Upper lobe of right lung (tissue), 1 donor: ENCODE measurements around the gene SPAG16. TPM values are rescaled to one million over a fixed set of nuclear protein-coding genes. Genes with fewer than 3 reads are reported as not detected.

Experiments used
- ATAC-seq: fragments of 200-7000 bp; cut with Tn5 transposase; one replicate; pipeline ENCODE4 v1.9.1; 2020; ENCODE audit warnings: mild to moderate bottlenecking, moderate library complexity
- DNase-seq: peaks from one replicate; pipeline ENCODE4 v3.0.0-alpha.2; 2020
- H3K27ac ChIP-seq: fragments of 200-600 bp; one replicate; pipeline ENCODE4 v1.8.0; 2022
- H3K27me3 ChIP-seq: fragments of 200-600 bp; one replicate; pipeline ENCODE4 v1.8.0; 2022; ENCODE audit warnings: mild to moderate bottlenecking
- H3K36me3 ChIP-seq: fragments of 200-600 bp; one replicate; pipeline ENCODE4 v1.8.0; 2022
- H3K4me1 ChIP-seq: fragments of 200-600 bp; one replicate; pipeline ENCODE4 v1.8.0; 2022
- H3K4me3 ChIP-seq: fragments of 200-600 bp; one replicate; pipeline ENCODE4 v1.8.0; 2022; ENCODE audit warnings: mild to moderate bottlenecking
- H3K9me3 ChIP-seq: fragments of 200-600 bp; one replicate; pipeline ENCODE4 v1.8.0; 2022
- intact Hi-C: fragments of 100-400 bp; cut with DNase I; formaldehyde crosslinking; loops from one replicate; pipeline ENCODE4 v1.11.0; 2022
- total RNA-seq: library from RNA; stranded (reverse); fragmentation: NEBNext Ultra II Directional; extraction: Animal tissue kit (Norgen Biotek cat#: 25700); gene quantifications from one replicate; pipeline ENCODE4 v1.2.1, GENCODE V29; 2021
- TF ChIP-seq, protein P1 (sequence below): fragments of 200-600 bp; IDR thresholded peaks from one replicate; pipeline ENCODE4 v1.8.0; 2022; ENCODE audit warnings: antibody characterized with exemption
- donor health status: DM: no; HTN: yes; CAD: no; lungs with severe emphysema.

Gene SPAG16
- total RNA-seq, 1 donor from 2014 or later: 11.6 TPM

DNA sequence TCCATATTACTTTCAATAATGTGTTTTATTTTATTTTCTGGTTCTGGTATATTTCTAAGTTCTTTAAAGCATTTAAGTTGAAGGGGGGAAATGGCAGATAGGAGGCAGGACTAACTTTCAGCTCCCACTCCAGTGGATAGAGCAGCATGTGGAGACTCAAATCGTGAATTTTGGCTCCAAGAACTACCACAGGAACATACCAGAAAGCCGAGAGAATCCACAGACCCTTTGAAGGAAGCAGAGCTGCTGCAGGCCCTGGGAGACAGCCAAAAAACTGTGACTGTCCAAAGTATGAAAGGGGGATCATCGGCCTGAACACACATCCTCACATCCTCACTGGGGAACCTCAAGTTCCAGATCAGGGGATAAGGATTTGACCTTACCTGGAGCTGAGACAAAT is 919.0 kb downstream of the SPAG16 start:
- Histone ChIP-seq H3K9me3 (no peaks in the 10 kb centered on the region), H3K36me3 (no peaks in the 10 kb centered on the region), H3K4me1 (no peaks in the 10 kb centered on the region), H3K4me3 (no peak overlapping the region), H3K27me3 (no peaks in the 10 kb centered on the region), H3K27ac (no peak overlapping the region)
- DNase-seq (no peak), ATAC-seq (no peak)
- TF ChIP-seq, protein P1, sequence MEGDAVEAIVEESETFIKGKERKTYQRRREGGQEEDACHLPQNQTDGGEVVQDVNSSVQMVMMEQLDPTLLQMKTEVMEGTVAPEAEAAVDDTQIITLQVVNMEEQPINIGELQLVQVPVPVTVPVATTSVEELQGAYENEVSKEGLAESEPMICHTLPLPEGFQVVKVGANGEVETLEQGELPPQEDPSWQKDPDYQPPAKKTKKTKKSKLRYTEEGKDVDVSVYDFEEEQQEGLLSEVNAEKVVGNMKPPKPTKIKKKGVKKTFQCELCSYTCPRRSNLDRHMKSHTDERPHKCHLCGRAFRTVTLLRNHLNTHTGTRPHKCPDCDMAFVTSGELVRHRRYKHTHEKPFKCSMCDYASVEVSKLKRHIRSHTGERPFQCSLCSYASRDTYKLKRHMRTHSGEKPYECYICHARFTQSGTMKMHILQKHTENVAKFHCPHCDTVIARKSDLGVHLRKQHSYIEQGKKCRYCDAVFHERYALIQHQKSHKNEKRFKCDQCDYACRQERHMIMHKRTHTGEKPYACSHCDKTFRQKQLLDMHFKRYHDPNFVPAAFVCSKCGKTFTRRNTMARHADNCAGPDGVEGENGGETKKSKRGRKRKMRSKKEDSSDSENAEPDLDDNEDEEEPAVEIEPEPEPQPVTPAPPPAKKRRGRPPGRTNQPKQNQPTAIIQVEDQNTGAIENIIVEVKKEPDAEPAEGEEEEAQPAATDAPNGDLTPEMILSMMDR: no peak
- intact Hi-C loops: no loop called here

DNA sequence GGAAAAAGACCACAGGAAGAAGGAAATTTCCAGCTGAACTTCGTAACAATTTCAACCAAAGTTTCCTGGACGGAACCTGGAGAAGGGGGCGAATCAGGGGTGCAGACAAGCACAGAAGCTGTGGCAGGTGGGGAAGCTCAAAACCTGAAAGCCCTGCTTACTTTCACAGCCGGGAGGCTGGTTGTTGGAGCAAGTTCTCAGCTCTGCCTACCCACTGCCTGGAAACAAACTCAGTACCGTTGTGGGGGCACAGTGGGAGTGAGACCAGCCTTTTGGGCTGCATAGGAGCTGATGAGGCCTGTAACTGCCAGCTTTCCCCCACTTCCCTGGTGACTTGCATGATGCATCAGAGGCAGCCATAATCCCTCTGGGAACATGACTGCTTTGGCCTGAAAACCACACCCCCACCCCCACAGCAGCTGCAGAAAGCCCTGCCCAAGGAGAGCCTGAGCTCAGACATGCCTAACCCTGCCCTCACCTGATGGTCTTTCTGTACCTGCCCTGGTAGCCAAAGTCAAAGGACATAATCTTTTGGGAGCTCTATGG is 919.6 kb downstream of the SPAG16 start:
- Histone ChIP-seq H3K9me3 (no peaks in the 10 kb centered on the region), H3K4me3 (no peak overlapping the region), H3K4me1 (no peaks in the 10 kb centered on the region), H3K27ac (no peak overlapping the region), H3K27me3 (no peaks in the 10 kb centered on the region), H3K36me3 (no peaks in the 10 kb centered on the region)
- DNase-seq: no peak
- no peak for ATAC-seq
- TF ChIP-seq, protein P1: no peak
- intact Hi-C loops: no loop called here

DNA sequence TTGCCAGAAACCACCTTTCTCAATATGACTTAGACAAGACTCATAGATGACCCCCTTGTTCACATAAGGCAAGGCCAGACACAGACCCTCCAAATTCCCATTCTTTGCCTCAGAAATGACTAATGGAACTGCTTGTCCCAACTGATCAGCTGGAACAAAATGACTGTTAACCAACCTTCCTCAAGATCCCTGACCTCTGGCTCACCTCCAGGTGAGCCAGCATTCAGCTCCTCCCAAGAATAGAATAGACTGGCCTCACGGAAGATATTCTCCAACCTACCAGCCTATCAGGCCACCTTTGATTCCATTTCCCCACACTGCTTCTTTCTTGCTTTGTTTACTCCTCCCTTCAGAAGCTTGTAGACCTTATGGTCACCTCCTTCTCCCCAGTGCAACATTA is 930.8 kb downstream of the SPAG16 start:
- no peaks in the 10 kb centered on the region for H3K9me3 ChIP-seq
- DNase-seq (no peak), ATAC-seq (no peak)
- intact Hi-C loops: no loop called here
- no peaks in the 10 kb centered on the region for H3K27me3 ChIP-seq
- no peak overlapping the region for H3K4me3 ChIP-seq
- no peaks in the 10 kb centered on the region for H3K36me3 ChIP-seq
- no peaks in the 10 kb centered on the region for H3K4me1 ChIP-seq
- no peak overlapping the region for H3K27ac ChIP-seq
- TF ChIP-seq, protein P1: no peak

DNA sequence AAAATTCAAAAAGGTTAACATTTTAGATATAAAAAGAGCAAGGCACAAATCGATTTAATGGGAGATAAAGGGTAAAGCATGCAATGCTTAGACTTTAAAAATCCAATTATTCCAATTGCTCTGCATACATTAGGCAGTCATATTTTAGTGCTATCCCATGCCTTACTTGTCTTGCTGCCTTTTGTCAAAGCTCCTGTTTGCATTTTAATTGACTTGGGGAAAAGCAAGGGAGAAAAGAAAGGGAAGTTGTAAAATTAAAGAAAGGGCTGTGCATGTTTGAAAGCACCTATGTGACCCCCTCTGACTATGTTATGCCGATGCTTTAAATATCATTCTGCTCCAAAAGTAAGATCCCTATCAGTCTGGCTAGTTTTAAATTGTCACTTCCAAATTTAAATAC is 932.9 kb downstream of the SPAG16 start:
- Histone ChIP-seq H3K4me3 (no peak overlapping the region), H3K27me3 (no peaks in the 10 kb centered on the region), H3K9me3 (no peaks in the 10 kb centered on the region), H3K36me3 (no peaks in the 10 kb centered on the region), H3K4me1 (no peaks in the 10 kb centered on the region), H3K27ac (no peak overlapping the region)
- no peak for DNase-seq
- no peak for ATAC-seq
- intact Hi-C loops: no loop called here
- TF ChIP-seq, protein P1: no peak

DNA sequence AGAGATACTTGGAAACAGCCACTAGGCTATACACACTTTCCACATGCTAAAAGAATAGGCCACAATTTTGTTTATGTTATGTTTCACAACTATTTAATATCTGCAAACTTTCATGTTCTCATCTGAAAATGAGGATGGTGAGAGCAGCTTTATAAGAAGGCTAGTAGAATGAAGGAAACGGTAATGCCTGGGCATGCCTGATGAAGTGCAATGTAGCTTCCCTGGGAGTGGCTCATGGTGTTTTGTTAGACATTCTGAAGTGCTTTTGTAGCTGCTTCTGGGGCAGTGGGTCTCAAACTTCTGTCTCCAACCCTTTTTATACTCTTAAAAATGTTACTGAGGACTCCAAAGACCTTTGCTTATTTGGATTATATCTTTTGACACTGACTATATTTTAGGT is 933.3 kb downstream of the SPAG16 start:
- DNase-seq (no peak), ATAC-seq (no peak)
- H3K27me3 ChIP-seq: no peaks in the 10 kb centered on the region
- no peaks in the 10 kb centered on the region for H3K9me3 ChIP-seq
- no peaks in the 10 kb centered on the region for H3K36me3 ChIP-seq
- intact Hi-C loops: no loop called here
- TF ChIP-seq, protein P1: no peak
- no peaks in the 10 kb centered on the region for H3K4me1 ChIP-seq
- no peak overlapping the region for H3K27ac ChIP-seq
- no peak overlapping the region for H3K4me3 ChIP-seq

DNA sequence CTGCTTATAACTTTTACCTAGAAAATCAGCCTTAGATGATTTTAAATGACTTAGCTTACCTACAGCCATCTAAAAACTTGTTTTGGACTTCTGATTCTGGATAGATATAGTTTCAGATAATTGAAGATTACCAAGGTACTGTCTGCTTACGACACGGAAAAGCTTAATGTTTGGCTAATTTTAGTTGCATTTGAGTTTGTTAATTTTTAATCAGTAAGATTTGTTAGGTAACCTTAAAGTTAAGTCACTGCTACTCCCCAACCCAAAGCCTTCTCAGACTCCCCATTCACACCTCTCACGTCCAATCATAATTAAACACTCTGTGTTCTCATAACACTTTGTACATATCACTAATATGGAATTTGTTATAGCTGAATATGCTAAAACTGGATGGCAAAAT is 936.0 kb downstream of the SPAG16 start:
- ATAC-seq: no peak
- Histone ChIP-seq H3K27me3 (no peaks in the 10 kb centered on the region), H3K36me3 (no peaks in the 10 kb centered on the region), H3K9me3 (no peaks in the 10 kb centered on the region), H3K4me1 (no peaks in the 10 kb centered on the region), H3K4me3 (no peak overlapping the region), H3K27ac (no peak overlapping the region)
- DNase-seq: no peak
- intact Hi-C loops: no loop called here
- TF ChIP-seq, protein P1: no peak
